Progenitor cell of endocrine pancreas (in vitro differentiated cells): ENCODE data around the gene TAS2R39. TPM values are rescaled to one million over a fixed set of nuclear protein-coding genes. Genes with fewer than 3 reads are reported as not detected.

ENCODE experiments used
- DNase-seq: peaks from one replicate; pipeline ENCODE4 v3.0.0; 2021; ENCODE audit warnings: low spot score; ENCODE audit not compliant: unreplicated experiment
- H3K27ac Mint-ChIP-seq: 2 replicates; pipeline ENCODE4 v1.8.0; 2021; ENCODE audit warnings: mild to moderate bottlenecking, moderate library complexity, mixed read lengths
- H3K27me3 Mint-ChIP-seq: 2 replicates; pipeline ENCODE4 v1.8.0; 2021; ENCODE audit warnings: mixed read lengths
- H3K36me3 Mint-ChIP-seq: 2 replicates; pipeline ENCODE4 v1.8.0; 2022; ENCODE audit warnings: mixed read lengths; ENCODE audit not compliant: insufficient read depth
- H3K4me1 Mint-ChIP-seq: 2 replicates; pipeline ENCODE4 v1.8.0; 2021; ENCODE audit warnings: low read depth, mixed read lengths
- H3K4me3 Mint-ChIP-seq: 2 replicates; pipeline ENCODE4 v1.8.0; 2021; ENCODE audit warnings: low read depth, mild to moderate bottlenecking, moderate library complexity, mixed read lengths
- H3K9me3 Mint-ChIP-seq: 2 replicates; pipeline ENCODE4 v1.8.0; 2021; ENCODE audit warnings: low read depth, mixed read lengths
- total RNA-seq: library from RNA; stranded (reverse); gene quantifications from 2 replicates; pipeline ENCODE4 v1.2.1, GENCODE V29; 2021
- TF ChIP-seq, protein P1 (sequence below): fragments of 200-600 bp; sonication (generic); IDR thresholded peaks from one replicate; pipeline ENCODE4 v1.5.0; 2021; ENCODE audit warnings: antibody characterized with exemption, mild to moderate bottlenecking; ENCODE audit not compliant: unreplicated experiment

Gene TAS2R39
- total RNA-seq, 1 donor from 2014 or later: not detected

DNA sequence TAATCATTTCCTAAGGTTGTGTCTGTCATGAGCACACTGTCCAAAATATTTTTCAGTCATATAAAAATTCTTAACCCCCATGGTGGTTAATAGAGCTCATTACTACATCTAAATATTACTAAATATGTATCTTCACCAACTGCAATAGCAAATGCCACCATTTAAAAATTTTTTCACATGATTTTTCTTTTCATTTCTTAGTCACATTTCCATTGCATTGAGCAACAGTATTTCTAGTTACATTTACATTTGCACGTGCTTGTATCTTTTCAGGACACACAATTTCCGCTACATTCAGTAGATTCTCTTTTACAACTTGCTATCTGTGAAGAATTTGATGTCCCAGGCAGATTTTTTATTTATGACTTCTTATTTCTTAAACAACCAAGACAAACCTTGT is 33.5 kb downstream of the TAS2R39 start:
- TF ChIP-seq, protein P1, sequence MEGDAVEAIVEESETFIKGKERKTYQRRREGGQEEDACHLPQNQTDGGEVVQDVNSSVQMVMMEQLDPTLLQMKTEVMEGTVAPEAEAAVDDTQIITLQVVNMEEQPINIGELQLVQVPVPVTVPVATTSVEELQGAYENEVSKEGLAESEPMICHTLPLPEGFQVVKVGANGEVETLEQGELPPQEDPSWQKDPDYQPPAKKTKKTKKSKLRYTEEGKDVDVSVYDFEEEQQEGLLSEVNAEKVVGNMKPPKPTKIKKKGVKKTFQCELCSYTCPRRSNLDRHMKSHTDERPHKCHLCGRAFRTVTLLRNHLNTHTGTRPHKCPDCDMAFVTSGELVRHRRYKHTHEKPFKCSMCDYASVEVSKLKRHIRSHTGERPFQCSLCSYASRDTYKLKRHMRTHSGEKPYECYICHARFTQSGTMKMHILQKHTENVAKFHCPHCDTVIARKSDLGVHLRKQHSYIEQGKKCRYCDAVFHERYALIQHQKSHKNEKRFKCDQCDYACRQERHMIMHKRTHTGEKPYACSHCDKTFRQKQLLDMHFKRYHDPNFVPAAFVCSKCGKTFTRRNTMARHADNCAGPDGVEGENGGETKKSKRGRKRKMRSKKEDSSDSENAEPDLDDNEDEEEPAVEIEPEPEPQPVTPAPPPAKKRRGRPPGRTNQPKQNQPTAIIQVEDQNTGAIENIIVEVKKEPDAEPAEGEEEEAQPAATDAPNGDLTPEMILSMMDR: no peak
- Mint-ChIP-seq H3K27ac (no peak overlapping the region), H3K9me3 (peaks cover 3% of the 10 kb centered on the region), H3K36me3 (no peaks in the 10 kb centered on the region), H3K4me3 (no peak overlapping the region), H3K27me3 (peaks cover 13% of the 10 kb centered on the region), H3K4me1 (peaks cover 10% of the 10 kb centered on the region)
- no peak for DNase-seq

DNA sequence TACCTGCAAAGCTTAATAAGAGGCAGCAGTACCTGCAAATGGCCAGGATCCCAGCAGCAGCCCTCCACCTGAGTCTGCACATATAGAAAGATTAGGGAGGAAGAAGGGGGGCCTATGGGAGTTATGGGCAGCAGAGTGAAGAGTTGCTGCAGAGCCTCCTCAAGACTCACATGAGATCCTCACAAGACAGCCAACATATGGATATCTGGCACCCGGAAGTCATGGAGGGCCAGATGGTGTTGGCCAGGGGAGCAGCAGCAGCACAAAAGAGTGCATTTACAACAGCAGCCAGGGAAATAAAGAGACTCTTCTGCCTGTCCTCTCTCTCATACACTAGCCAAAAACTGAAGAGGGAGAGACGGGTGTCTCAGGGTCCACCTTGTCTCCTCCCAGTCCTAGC is 34.6 kb downstream of the TAS2R39 start:
- DNase-seq: no peak
- Mint-ChIP-seq H3K27ac (no peak overlapping the region), H3K4me1 (peaks cover 10% of the 10 kb centered on the region), H3K36me3 (no peaks in the 10 kb centered on the region), H3K9me3 (no peaks in the 10 kb centered on the region), H3K27me3 (peaks cover 18% of the 10 kb centered on the region), H3K4me3 (no peak overlapping the region)
- TF ChIP-seq, protein P1: no peak

DNA sequence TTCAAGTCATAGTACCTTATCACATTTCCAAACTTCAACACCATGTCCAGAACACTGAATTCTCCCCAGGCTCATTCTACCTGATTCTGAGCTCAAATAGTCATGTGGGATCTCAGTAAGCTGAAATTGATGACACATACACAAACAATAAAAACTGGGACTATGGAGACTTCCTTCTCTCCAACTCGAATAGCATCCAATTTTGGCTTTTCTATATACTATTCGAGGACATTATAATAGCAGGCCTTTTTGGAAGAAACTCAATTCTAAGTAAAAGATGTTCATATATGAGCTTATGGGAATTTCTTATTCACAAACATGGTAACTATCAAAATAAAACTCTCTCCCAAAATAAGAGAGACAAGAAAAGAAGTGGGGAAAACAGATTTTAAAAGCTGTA is 38.1 kb downstream of the TAS2R39 start:
- Mint-ChIP-seq H3K4me1 (peaks cover 3% of the 10 kb centered on the region), H3K4me3 (no peak overlapping the region), H3K36me3 (no peaks in the 10 kb centered on the region), H3K27ac (no peak overlapping the region), H3K27me3 (peaks cover 35% of the 10 kb centered on the region), H3K9me3 (no peaks in the 10 kb centered on the region)
- no peak for DNase-seq
- TF ChIP-seq, protein P1: no peak

DNA sequence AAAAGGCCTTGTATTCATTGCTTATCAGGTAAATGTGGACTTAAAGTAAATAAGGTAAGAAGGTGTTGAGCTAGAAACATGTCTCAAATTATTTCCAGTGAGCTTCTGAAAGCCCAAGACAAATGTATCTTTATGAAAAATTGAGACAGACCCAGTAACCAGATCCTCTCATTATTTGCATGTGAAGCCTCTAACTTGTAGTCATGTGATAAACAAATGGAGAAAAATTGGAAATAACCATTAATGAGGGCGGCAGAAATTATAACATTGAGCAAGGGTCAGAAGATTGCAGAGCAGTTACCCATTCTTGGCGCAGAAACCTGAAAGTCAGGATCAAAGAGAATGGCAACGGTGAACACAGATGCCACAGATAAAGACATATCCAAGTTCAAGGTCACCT is 38.5 kb downstream of the TAS2R39 start, which contains the start of gene TAS2R40:
TSS of gene TAS2R40 (plus strand) at position 301 of the 400 bp plus-strand sequence. CDS start at position 343, 42 bp downstream.
- TF ChIP-seq, protein P1: no peak
- Mint-ChIP-seq H3K9me3 (no peaks in the 10 kb centered on the region), H3K4me1 (peaks cover 3% of the 10 kb centered on the region), H3K27me3 (peaks cover 37% of the 10 kb centered on the region), H3K27ac (no peak within 1 kb of the TSS), H3K4me3 (no peak within 1 kb of the TSS), H3K36me3 (no peaks in the 10 kb centered on the region)
- no peak for DNase-seq

DNA sequence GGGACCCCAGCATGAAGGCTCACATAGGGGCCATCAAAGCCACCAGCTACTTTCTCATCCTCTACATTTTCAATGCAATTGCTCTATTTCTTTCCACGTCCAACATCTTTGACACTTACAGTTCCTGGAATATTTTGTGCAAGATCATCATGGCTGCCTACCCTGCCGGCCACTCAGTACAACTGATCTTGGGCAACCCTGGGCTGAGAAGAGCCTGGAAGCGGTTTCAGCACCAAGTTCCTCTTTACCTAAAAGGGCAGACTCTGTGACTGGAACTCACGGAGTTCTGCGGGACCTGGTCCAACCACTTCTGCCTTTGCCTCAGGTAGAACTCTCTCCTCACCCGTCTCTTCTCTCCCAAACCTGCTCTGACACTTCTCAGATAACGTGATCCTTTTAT is 39.6 kb downstream of the TAS2R39 start:
- no peak for DNase-seq
- Mint-ChIP-seq H3K4me3 (no peak overlapping the region), H3K9me3 (no peaks in the 10 kb centered on the region), H3K27me3 (peaks cover 35% of the 10 kb centered on the region), H3K4me1 (peaks cover 3% of the 10 kb centered on the region), H3K36me3 (no peaks in the 10 kb centered on the region), H3K27ac (no peak overlapping the region)
- TF ChIP-seq, protein P1: no peak
